Endodermal cell (in vitro differentiated cells): ENCODE measurements around the gene DEPP1. TPM values are rescaled to one million over a fixed set of nuclear protein-coding genes. Genes with fewer than 3 reads are reported as not detected.

Experiments
- DNase-seq: peaks from one replicate; pipeline ENCODE4 v3.0.0-alpha.2; 2017
- H3K27ac ChIP-seq: 2 replicates; pipeline ENCODE4 v1.5.1; 2013; ENCODE audit warnings: mild to moderate bottlenecking, low read depth, low read length, moderate library complexity
- H3K27me3 ChIP-seq: 2 replicates; pipeline ENCODE4 v1.6.1; 2013; ENCODE audit warnings: mild to moderate bottlenecking, low read length, moderate library complexity; ENCODE audit not compliant: insufficient read depth, control insufficient read depth, poor library complexity, severe bottlenecking
- H3K36me3 ChIP-seq: 2 replicates; pipeline ENCODE4 v1.7.0; 2013; ENCODE audit warnings: mild to moderate bottlenecking, low read length, moderate library complexity; ENCODE audit not compliant: control insufficient read depth, insufficient read depth
- H3K4me1 ChIP-seq: one replicate; pipeline ENCODE4 v1.7.0; 2013; ENCODE audit warnings: low read length; ENCODE audit not compliant: control insufficient read depth, insufficient read depth
- H3K4me3 ChIP-seq: 2 replicates; pipeline ENCODE4 v1.5.1; 2013; ENCODE audit warnings: mild to moderate bottlenecking, low read length, moderate library complexity
- H3K9ac ChIP-seq: 2 replicates; pipeline ENCODE4 v1.6.1; 2013; ENCODE audit warnings: mild to moderate bottlenecking, low read length, moderate library complexity; ENCODE audit not compliant: poor library complexity, severe bottlenecking; ENCODE audit errors: extremely low read depth
- H3K9me3 ChIP-seq: 2 replicates; pipeline ENCODE4 v1.6.1; 2013; ENCODE audit warnings: mild to moderate bottlenecking, low read length, moderate library complexity; ENCODE audit not compliant: control insufficient read depth
- H3K27ac Mint-ChIP-seq: 2 replicates; pipeline ENCODE4 v1.8.0; 2020; ENCODE audit warnings: mixed read lengths
- H3K27me3 Mint-ChIP-seq: 2 replicates; pipeline ENCODE4 v1.8.0; 2021; ENCODE audit warnings: mild to moderate bottlenecking, mixed read lengths; ENCODE audit not compliant: insufficient read depth
- H3K36me3 Mint-ChIP-seq: 2 replicates; pipeline ENCODE4 v1.8.0; 2020; ENCODE audit warnings: low read depth, mixed read lengths
- H3K4me1 Mint-ChIP-seq: 2 replicates; pipeline ENCODE4 v1.8.0; 2020; ENCODE audit warnings: mixed read lengths
- H3K4me3 Mint-ChIP-seq: 2 replicates; pipeline ENCODE4 v1.8.0; 2020; ENCODE audit warnings: mild to moderate bottlenecking, moderate library complexity, mixed read lengths
- H3K9me3 Mint-ChIP-seq: 2 replicates; pipeline ENCODE4 v1.8.0; 2020; ENCODE audit warnings: mild to moderate bottlenecking, mixed read lengths
- WGBS, 2 experiments: methylation state at CpG; one replicate each; pipeline versions ENCODE4 v1.1.5 to v1.1.7; 2013; ENCODE audit warnings: missing lambda C conversion rate in 2 of 2, mixed read lengths in 1 of 2; ENCODE audit not compliant: insufficient coverage in 1 of 2, insufficient read length in 1 of 2; 5-methylcytosine and 5-hydroxymethylcytosine counted together
- total RNA-seq, 2 donors: library from RNA; stranded (reverse); fragmentation: NEBNext Ultra II Directional in 1 of 2; extraction: Animal tissue kit (Norgen Biotek cat#: 25700) in 1 of 2; gene quantifications; 2 replicates in 1 of 2; 3 replicates in 1 of 2; pipeline ENCODE4 v1.2.1, GENCODE V29; 2021
- TF ChIP-seq, protein P1 (sequence below): fragments of 200-600 bp; sonication (generic); conservative IDR thresholded peaks from 2 replicates; pipeline ENCODE4 v1.5.0; 2021; ENCODE audit warnings: antibody characterized with exemption, mild to moderate bottlenecking

The DEPP1 gene
- total RNA-seq, 2 donors from 2014 or later: 1.3 to 2.6 TPM

DNA sequence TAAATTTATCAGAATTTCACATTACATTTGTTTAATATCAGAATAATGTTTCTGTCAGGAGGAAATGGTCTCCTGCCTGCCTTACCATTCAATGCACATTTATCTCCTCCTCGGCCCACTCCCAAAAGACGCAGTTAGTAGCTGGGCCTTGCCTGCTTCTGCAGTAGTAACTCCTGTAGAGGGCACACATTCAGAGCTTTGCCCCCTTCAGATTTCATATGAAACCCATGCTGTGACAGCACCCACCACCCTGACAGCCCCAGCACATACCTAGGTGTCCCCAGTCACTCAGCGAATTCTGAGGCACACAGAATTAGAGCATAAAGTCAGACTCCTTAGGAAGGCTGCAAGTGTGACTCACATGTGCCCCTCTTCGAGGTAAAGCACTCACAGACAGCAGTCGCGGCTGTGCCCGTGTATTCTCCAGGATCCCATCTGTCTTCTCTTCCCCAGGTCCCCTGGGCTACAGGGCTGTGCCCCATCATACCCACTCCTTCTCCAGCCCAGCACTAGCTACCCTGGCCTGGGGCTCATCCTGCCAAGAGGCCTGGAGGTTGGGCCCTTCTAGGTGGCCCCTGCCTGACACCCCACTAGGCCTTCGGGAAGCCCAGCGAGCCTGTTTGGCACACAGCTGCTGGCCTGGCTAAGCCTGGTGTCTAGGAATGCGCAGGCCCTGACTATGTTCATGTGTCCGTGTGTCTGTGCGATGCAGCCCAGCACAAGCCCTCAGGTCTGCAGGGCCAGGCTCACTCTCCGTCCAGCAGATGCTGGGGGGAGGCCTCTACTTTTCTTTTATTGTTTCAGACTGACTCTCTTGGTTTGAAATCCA, 4.7 kb upstream of the DEPP1 start:
- H3K9me3 Mint-ChIP-seq: no peaks in the 10 kb centered on the region
- H3K27me3 ChIP-seq: no peaks in the 10 kb centered on the region
- no peaks in the 10 kb centered on the region for H3K36me3 Mint-ChIP-seq
- no peak overlapping the region for H3K27ac Mint-ChIP-seq
- no peak overlapping the region for H3K27ac ChIP-seq
- no peak overlapping the region for H3K4me3 Mint-ChIP-seq
- no peak overlapping the region for H3K4me3 ChIP-seq
- peaks cover 4% of the 10 kb centered on the region for H3K27me3 Mint-ChIP-seq
- TF ChIP-seq, protein P1, sequence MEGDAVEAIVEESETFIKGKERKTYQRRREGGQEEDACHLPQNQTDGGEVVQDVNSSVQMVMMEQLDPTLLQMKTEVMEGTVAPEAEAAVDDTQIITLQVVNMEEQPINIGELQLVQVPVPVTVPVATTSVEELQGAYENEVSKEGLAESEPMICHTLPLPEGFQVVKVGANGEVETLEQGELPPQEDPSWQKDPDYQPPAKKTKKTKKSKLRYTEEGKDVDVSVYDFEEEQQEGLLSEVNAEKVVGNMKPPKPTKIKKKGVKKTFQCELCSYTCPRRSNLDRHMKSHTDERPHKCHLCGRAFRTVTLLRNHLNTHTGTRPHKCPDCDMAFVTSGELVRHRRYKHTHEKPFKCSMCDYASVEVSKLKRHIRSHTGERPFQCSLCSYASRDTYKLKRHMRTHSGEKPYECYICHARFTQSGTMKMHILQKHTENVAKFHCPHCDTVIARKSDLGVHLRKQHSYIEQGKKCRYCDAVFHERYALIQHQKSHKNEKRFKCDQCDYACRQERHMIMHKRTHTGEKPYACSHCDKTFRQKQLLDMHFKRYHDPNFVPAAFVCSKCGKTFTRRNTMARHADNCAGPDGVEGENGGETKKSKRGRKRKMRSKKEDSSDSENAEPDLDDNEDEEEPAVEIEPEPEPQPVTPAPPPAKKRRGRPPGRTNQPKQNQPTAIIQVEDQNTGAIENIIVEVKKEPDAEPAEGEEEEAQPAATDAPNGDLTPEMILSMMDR: no peak
- peaks cover 13% of the 10 kb centered on the region for H3K4me1 ChIP-seq
- 90 to 91% methylated on average over 6 to 13 of the region's 13 CpGs for WGBS, 2 experiments
- H3K9ac ChIP-seq: no peak overlapping the region
- H3K4me1 Mint-ChIP-seq: peaks cover 52% of the 10 kb centered on the region
- peak; percentile 35 for DNase-seq
- H3K9me3 ChIP-seq: no peaks in the 10 kb centered on the region
- H3K36me3 ChIP-seq: no peaks in the 10 kb centered on the region

DNA sequence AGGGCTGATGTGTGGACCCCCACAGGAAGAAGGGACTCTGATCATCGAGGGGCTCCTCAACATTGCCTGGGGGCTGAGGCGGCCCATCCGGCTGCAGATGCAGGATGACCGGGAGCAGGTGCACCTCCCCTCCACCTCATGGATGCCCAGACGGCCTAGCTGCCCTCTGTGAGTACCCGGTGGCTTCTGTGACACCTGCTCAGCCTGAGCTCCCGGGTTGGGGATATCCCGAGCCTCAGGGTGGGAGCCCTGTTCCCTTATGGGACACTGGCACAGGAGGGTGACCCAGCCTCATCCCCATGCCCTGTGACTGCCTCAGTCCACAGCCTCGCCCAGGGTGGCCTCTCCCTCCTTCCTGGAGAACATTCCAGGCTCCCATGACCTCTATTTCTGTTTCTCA, 3.9 kb upstream of the DEPP1 start:
- Histone ChIP-seq H3K9me3 (no peaks in the 10 kb centered on the region), H3K27me3 (no peaks in the 10 kb centered on the region), H3K36me3 (no peaks in the 10 kb centered on the region), H3K9ac (no peak overlapping the region), H3K27ac (no peak overlapping the region), H3K4me3 (no peak overlapping the region), H3K4me1 (peaks cover 20% of the 10 kb centered on the region)
- Mint-ChIP-seq H3K27ac (no peak overlapping the region), H3K4me3 (no peak overlapping the region), H3K36me3 (no peaks in the 10 kb centered on the region), H3K9me3 (no peaks in the 10 kb centered on the region), H3K4me1 (peaks cover 50% of the 10 kb centered on the region), H3K27me3 (peaks cover 4% of the 10 kb centered on the region)
- DNase-seq: no peak
- WGBS, 2 experiments: 87 to 91% methylated on average over 7 to 9 of the region's 9 CpGs
- TF ChIP-seq, protein P1: no peak

DNA sequence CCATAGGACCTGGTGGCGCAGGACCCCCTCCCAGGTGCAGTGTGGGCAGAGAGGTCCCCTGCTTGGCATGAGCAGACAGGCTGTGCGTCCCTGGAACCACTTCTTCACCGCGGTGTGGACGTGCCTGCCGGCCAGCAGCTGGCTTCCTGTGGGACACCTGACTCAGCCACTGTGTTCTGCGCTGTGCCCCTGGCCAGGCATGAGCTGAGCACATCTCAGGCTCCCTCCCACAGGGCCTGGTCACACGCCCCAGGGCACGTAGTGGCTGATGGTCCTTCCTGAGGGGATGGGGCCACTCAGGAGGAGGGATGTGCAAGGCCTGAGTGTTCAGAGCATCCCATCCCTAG, 3.5 kb upstream of the DEPP1 start:
- H3K4me1 ChIP-seq: peaks cover 20% of the 10 kb centered on the region
- no peaks in the 10 kb centered on the region for H3K27me3 ChIP-seq

More for the DNA sequence above, 3.5 kb upstream of the DEPP1 start:
- no peak overlapping the region for H3K9ac ChIP-seq
- H3K4me3 Mint-ChIP-seq: no peak overlapping the region
- 94 to 98% methylated on average over 7 to 9 of the region's 9 CpGs for WGBS, 2 experiments
- TF ChIP-seq, protein P1: no peak
- no peak overlapping the region for H3K27ac Mint-ChIP-seq
- no peak for DNase-seq
- no peaks in the 10 kb centered on the region for H3K36me3 ChIP-seq
- H3K9me3 Mint-ChIP-seq: no peaks in the 10 kb centered on the region
- H3K27ac ChIP-seq: no peak overlapping the region
- H3K9me3 ChIP-seq: no peaks in the 10 kb centered on the region
- H3K36me3 Mint-ChIP-seq: no peaks in the 10 kb centered on the region
- H3K27me3 Mint-ChIP-seq: peaks cover 4% of the 10 kb centered on the region
- H3K4me3 ChIP-seq: no peak overlapping the region
- H3K4me1 Mint-ChIP-seq: peaks cover 50% of the 10 kb centered on the region
